ENCODE results near the gene CA5B.
"Not testable (repeated sequence)": the region's sequence is repeated elsewhere in the genome, so short reads cannot be mapped to it uniquely, and the experiment has no call there.

CA5B gene

DNA sequence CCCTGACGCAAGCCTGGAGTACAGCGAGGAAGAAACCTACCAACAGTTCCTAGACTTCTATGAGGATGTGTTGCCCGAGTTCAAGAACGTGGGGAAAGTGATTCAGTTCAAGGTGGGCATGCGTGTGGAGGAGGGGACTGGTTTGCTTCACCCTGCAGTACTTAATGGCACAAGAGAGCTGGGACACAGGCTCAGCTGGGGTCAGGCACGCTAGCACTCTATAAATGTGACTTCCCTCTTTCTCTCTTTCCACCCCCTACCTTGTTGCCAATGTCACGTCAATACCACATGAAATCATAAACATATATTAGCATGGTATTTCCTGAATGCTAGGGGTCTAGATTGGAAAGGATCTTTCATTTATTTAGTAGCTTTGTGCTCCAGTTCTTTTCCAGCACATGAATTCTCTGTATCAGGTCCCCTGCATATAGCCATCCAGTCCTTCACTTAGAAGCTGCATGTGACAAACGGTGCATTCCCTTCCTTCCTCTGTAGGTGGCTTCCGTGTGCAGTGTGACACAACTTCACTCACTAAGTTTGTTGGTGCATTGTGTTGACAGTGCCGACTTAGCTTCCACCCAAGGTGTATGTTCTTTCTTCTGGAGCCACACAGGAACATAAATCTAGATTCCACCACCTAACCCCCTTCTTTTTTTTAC is 77.8 kb downstream of the CA5B start:
- no peak for DNase-seq

DNA sequence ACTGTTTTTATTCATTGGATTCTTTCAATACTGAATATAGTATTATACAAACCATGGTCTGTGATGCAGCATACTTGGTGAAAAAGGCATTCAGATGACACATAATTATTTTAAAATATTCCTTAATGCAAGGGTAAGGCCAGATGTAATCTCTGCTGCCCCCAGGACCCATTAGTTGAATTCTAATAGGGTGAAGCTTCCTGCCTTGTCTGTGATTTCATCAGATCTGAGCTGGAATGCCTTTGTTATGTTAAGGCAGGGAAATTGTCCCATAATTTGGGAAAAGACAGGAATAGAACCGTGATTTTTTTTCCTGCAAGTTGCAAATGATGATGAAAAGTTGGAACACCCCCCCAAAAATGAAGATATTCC is 78.4 kb downstream of the CA5B start:
- DNase-seq: no peak

DNA sequence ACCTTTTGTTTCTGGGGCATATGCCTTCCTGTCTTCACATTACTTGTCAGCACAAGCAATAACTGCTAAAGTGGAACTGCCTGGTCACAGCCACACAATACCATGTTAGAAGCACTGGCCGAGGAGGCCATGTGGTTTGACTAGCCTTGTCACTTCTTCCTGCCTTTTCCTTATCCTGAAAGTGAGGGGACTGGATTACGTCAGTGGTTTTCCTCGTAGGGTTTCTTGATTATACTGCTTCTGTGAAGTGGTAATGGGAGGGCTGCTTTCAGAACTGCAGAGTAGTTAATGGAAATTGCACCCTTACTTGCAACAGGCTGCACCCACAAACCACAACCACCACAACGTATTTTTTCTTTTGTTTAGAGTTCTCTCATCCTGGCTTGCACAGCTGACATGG is 78.8 kb downstream of the CA5B start:
- DNase-seq: no peak

DNA sequence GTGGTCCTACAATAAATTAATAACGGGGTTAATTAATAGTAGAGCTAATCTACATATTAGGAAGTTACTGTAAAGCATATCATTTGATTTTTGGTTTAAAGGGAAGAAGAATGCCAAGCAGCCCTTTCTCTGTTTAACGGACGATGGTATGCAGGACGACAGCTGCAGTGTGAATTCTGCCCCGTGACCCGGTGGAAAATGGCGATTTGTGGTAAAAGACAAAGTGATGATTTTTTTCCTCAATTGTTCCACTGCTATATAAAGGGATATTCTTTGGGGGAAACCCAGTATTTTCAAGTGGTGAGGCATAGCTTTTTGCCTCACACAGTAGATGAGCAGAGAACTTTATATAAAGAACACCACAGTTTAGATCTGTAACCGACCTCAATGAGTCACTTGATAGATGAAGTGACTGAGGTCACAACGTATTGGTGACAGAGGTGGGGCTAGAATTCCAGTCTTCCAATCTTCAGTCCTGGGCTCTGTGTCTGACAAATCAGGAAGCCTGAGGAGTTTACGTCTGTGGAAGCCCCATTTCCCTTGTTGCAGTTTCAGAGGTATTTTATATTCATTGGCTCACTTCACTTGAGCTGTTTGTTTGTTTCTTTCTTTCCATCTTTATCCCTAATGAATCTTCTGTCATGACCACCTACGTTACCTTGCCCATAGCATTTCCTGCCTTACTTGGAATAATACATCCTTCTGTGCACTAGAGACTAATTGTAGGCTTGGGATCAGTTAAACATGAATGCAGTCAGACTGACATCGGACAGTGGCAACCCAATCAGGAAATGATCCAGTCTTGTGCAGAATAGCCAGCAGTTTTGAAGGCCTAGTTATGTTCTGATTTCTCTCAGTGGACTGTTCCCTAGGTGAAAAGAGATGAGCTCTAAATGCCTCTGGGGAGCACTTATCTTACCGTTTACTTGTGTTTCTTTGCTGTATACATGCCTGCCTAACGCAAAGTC is 82.3 kb downstream of the CA5B start:
- DNase-seq: no peak

DNA sequence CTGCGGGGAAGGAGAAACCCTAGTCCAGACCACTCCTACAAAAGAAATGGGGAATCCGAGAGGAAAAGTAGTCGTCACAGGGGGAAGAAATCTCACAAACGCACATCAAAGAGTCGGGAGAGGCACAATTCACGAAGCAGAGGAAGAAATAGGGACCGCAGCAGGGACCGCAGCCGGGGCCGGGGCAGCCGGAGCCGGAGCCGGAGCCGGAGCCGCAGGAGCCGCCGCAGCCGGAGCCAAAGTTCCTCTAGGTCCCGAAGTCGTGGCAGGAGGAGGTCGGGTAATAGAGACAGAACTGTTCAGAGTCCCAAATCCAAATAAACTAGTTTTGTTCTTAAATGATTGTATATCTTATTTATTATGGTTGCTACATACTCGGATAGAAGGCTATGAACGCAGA is 84.9 kb downstream of the CA5B start:
- no peak for DNase-seq

DNA sequence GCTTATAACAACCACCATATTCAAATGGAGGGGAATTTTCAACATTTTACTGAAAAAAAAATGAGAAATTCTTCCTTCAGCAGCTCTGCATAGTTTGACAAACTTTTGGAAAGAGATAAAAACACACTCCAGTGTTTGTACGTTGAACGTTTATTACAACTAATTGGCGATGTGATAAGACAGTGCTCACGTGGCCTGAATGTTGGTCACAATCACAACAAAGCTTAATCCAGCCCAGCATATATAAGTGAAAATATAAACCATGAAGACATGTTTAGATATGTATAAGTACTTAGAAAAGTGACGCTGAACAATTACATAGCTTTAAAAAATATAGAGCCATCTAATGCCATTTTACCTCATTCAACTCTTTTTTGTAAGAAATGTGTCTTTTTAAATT is 87.9 kb downstream of the CA5B start:
- DNase-seq: no peak

DNA sequence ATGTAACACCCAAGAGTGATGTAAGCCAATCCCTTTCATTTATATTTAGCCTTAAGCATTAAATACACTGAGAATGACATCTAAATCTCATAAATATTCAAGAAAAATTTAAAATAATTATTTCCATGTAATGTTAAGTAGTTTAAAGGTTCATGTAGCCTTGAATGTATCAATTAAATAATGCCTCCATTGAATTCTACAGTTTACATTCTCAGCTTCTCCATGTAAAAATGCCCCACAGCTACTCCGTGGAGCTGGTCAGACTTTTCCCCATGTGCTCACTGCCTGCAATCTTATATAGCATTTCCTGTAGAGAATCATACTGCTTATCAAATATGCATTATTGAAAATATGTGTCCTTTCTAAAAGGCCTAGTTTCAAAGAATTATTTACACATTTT is 91.1 kb downstream of the CA5B start:
- no peak for DNase-seq

DNA sequence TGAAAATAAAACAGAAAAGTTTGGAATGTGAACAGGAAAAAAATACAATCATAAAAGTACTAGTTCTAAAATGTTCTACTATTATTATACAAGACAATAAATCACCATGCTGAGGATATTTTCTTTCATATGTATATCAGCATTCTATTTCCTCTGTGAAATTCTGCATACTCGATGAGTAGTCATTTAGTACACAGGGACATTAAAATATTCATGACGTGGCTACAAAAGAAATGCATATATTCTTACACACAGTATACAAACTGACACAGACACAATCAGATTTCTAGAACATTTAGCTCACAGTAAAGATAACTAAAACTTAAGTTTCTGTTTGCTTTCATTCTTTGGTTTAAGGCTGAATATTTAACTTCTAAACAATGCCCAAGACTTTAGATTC is 93.3 kb downstream of the CA5B start:
- not testable (repeated sequence) for DNase-seq

DNA sequence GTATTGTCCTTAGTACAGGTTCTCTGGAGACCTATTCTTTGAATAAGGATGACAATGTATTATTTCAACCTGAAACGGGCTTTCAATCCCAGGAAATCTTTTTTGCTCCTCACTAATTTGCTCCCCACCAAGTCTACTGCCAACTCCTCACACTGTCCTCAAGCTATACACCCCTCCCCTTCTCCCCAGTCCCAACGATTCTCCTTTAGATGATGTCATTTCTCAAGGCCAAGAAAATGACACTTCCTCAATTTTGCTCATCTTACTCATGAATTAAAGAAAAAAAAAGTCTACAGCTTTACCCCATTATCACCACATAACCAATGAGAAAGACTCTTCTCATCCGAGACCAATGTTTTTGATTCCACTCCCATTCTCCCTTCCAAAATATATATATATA is 96.0 kb downstream of the CA5B start:
- DNase-seq: no peak

DNA sequence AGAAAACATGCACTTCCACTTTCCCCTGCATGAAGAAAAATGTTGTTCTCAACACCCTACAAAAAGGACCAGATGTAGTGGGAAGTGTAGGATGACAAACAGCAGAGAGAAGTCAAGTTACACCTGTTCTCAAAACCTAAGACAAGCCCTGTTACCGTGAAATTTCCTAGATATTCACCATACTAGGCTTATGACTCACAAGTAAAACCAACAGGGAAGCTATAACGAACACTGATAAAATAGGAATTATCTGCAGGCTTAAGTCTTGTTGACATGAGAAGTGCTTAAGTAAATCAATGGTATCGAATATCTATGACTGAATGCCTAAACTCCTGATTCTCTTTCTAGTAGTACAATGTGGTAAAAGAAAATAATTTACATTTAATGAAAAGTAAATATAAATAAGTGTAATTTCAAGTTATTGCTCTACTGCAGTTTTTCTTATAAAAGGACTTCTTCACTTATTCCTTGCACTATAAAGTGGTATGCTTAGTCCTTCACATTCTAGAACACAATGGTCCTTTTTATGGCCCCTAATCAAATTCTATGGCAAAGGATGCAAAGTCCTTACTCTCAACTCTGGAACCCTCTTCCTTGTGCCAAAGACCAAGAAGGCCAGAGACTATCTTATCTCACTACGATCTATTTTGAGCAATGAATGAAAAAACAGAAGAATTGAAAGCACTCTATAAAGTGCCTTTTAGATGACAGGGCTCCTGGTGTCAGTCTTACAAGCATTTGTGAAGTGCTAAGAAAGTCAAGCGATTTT is 96.9 kb downstream of the CA5B start:
- no peak for DNase-seq

Data from NCI-H1436 (cell line).